ENCODE measurements around the gene LMF1. TPM values are rescaled to one million over a fixed set of nuclear protein-coding genes. Genes with fewer than 3 reads are reported as not detected.

LMF1 gene
- total RNA-seq, 1 donor from 2014 or later: 21.4 TPM

DNA sequence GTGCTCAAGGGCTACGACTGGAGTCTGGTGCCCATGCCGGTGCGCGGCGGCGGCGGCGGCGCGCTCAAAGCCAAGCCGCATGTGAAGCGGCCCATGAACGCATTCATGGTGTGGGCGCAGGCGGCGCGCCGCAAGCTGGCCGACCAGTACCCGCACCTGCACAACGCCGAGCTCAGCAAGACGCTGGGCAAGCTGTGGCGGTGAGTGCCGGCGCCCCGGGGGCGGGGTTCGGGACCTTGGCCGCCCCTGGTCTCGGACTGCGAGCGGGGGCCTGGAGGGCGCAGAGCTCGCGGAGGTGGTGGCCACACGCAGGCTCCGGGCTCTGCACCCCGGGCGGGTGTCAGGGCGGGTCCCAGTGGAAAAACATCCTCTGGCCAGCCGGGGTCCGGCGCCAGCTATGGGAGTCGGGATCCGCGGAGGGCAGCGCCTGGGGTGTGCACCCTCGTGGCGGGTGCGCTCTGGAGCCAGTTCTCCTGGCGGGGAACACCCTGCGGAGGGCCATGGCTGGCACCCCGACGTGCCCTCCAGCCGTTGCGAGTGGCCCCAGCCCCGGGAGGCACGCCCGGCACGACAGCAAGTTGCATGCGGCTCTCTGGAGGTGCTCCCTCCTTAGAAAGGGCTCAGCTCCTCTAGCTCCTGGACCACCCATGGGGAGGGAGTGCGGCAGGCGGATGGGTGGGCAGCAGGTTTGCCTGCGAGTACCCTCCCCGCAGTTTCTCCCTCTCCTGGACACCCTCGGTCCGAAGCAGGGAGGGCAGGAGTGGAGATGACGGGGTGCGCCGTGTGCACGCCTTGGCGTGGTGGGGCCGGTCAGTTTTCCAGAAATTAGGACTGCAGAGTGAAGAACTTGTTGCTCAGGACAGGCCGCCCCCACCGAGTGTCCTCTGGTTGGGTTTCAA is 11.6 kb upstream of the LMF1 start:
- TF ChIP-seq, protein P1, sequence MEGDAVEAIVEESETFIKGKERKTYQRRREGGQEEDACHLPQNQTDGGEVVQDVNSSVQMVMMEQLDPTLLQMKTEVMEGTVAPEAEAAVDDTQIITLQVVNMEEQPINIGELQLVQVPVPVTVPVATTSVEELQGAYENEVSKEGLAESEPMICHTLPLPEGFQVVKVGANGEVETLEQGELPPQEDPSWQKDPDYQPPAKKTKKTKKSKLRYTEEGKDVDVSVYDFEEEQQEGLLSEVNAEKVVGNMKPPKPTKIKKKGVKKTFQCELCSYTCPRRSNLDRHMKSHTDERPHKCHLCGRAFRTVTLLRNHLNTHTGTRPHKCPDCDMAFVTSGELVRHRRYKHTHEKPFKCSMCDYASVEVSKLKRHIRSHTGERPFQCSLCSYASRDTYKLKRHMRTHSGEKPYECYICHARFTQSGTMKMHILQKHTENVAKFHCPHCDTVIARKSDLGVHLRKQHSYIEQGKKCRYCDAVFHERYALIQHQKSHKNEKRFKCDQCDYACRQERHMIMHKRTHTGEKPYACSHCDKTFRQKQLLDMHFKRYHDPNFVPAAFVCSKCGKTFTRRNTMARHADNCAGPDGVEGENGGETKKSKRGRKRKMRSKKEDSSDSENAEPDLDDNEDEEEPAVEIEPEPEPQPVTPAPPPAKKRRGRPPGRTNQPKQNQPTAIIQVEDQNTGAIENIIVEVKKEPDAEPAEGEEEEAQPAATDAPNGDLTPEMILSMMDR (conservative IDR thresholded peaks at IDR 0.05): no peak
- peak overlapping the region; percentile 80 for H3K4me3 Mint-ChIP-seq
- peaks cover 18% of the 10 kb centered on the region for H3K27me3 Mint-ChIP-seq
- H3K36me3 Mint-ChIP-seq: no peaks in the 10 kb centered on the region
- H3K4me1 Mint-ChIP-seq (ENCODE audit: unreplicated experiment): peaks cover 11% of the 10 kb centered on the region
- H3K9me3 Mint-ChIP-seq: no peaks in the 10 kb centered on the region
- no peak overlapping the region for H3K27ac Mint-ChIP-seq
- no peak for DNase-seq (ENCODE audit: extremely low spot score, unreplicated experiment)

DNA sequence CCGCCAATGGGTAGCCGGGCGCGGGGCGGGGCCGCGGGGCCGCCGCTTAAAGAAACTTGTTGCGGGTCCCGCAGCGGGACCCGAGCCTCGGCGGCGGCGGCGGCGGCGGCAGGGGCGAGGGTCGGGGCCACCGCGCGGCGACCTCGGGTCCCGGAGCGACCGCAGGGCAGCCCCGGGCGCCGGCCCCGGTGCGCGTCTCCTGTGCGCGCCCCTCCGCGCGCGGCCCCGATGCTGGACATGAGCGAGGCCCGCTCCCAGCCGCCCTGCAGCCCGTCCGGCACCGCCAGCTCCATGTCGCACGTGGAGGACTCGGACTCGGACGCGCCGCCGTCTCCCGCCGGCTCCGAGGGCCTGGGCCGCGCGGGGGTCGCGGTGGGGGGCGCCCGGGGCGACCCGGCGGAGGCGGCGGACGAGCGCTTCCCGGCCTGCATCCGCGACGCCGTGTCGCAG is 10.9 kb upstream of the LMF1 start, which contains the start of gene SOX8:
TSS of gene SOX8 (plus strand) at position 76 of the 450 bp plus-strand sequence. CDS start at position 229, 153 bp downstream.
- Mint-ChIP-seq H3K4me1 (ENCODE audit: unreplicated experiment) (peaks cover 11% of the 10 kb centered on the region), H3K4me3 (peak within 1 kb of the TSS; percentile 84), H3K36me3 (no peaks in the 10 kb centered on the region), H3K27me3 (peaks cover 18% of the 10 kb centered on the region), H3K9me3 (no peaks in the 10 kb centered on the region), H3K27ac (no peak within 1 kb of the TSS)
- DNase-seq (ENCODE audit: extremely low spot score, unreplicated experiment): no peak
- TF ChIP-seq, protein P1 (conservative IDR thresholded peaks at IDR 0.05): no peak

DNA sequence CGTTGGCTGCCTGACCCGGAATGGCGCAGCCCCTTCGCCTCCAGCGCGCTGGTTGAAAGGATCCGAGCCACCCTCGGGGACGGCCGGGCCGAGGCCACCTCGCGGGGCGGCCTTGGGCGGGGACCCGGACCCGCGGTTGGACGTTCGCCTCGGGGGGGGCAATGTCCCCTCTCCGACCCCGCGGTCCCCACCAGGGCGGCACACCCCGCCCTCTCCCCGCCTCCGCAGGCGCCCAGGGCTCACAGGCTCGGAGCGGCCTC is 9.7 kb upstream of the LMF1 start:
- no peaks in the 10 kb centered on the region for H3K9me3 Mint-ChIP-seq
- DNase-seq (ENCODE audit: extremely low spot score, unreplicated experiment): no peak
- H3K27me3 Mint-ChIP-seq: peaks cover 13% of the 10 kb centered on the region
- no peaks in the 10 kb centered on the region for H3K36me3 Mint-ChIP-seq
- H3K4me3 Mint-ChIP-seq: no peak overlapping the region
- TF ChIP-seq, protein P1 (conservative IDR thresholded peaks at IDR 0.05): no peak
- H3K27ac Mint-ChIP-seq: no peak overlapping the region
- peaks cover 8% of the 10 kb centered on the region for H3K4me1 Mint-ChIP-seq (ENCODE audit: unreplicated experiment)

DNA sequence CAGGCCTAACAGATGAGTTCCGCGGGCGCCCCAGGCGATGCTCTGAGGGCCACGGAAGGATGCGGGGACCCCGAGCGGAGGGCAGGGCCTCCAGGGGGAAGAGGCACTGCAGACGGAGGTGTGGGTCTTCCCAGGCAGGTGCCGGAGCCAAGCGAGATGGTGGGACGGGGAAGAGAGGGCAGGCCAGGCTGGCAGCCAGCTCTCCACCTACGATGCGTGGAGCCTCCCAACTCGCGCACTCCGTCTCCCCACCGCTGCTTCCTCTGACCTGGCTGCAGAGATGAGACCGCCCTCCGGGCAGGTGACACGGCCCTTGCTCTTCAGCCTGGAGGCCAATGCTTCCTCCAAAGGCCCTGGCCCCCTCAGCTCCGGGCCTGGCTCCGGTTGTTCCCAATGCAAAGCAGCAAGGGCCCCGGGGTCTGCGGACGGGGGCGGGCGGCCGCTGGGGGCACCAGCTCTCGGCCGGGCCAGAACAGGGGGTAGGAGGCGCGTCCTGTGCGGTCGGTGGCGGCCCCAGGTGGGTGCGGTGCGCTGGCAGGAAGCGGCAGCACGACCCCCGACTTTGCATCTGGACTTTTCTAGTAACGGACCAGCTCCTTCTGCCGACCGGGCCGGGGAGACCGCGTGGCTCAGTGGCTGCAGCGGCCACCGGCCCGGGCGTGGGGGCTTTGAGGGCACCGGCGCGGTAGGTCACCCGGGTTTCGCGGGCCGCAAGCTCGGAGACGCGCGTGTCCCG is 9.2 kb upstream of the LMF1 start:
- Mint-ChIP-seq H3K4me3 (peak overlapping the region; percentile 54), H3K4me1 (ENCODE audit: unreplicated experiment) (peaks cover 8% of the 10 kb centered on the region), H3K27ac (no peak overlapping the region), H3K27me3 (peaks cover 11% of the 10 kb centered on the region), H3K36me3 (no peaks in the 10 kb centered on the region), H3K9me3 (no peaks in the 10 kb centered on the region)
- no peak for DNase-seq (ENCODE audit: extremely low spot score, unreplicated experiment)
- TF ChIP-seq, protein P1 (conservative IDR thresholded peaks at IDR 0.05): no peak

DNA sequence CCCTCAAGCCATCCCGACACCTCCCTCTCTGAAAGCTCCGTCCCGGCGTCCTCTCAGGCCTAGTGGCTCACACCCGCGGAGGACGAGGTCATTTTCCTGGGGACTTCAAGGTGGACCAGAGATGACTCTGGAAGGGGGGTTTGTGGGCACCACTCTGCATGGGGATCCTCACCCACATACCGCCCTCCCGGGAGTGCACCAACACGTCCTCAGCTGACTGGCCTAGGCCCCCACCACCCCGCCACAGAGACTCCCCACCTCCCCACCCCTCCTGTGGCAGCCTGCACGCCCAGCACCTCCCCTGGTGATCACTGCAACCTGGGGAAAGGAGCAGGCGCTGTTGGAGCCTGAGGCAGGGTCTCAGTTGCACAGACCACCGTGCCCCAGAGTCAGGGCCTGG is 8.4 kb upstream of the LMF1 start:
- no peak for DNase-seq (ENCODE audit: extremely low spot score, unreplicated experiment)
- Mint-ChIP-seq H3K9me3 (no peaks in the 10 kb centered on the region), H3K36me3 (no peaks in the 10 kb centered on the region), H3K27ac (no peak overlapping the region), H3K4me3 (peak overlapping the region; percentile 54), H3K27me3 (peaks cover 13% of the 10 kb centered on the region), H3K4me1 (ENCODE audit: unreplicated experiment) (peaks cover 9% of the 10 kb centered on the region)
- TF ChIP-seq, protein P1 (conservative IDR thresholded peaks at IDR 0.05): no peak
